CD14-positive monocyte (primary cell): ENCODE results near the gene XDH. TPM values are rescaled to one million over a fixed set of nuclear protein-coding genes. Genes with fewer than 3 reads are reported as not detected.

ENCODE experiments used
- DNase-seq, 3 donors: peaks; one replicate each; pipeline ENCODE4 v3.0.0-alpha.2; 2011 to 2022
- H2AFZ ChIP-seq: 2 replicates; pipeline ENCODE4 v1.6.0; 2012; ENCODE audit warnings: mild to moderate bottlenecking, low read depth, low read length, inconsistent platforms; ENCODE audit not compliant: insufficient read depth, poor library complexity, severe bottlenecking
- H3K27ac ChIP-seq, 2 donors: 1 replicate in 1 of 2; 2 replicates in 1 of 2; pipeline ENCODE4 v1.5.1; 2012 to 2013; ENCODE audit warnings: low read length in 2 of 2, control low read depth in 1 of 2, inconsistent platforms in 1 of 2, low read depth in 1 of 2, mild to moderate bottlenecking in 1 of 2
- H3K27me3 ChIP-seq, 2 donors: one replicate each; pipeline versions ENCODE4 v1.6.0 to v1.6.1; 2011 to 2013; ENCODE audit warnings: low read length in 2 of 2; ENCODE audit not compliant: control insufficient read depth in 2 of 2, insufficient read depth in 2 of 2
- H3K36me3 ChIP-seq, 2 donors: replicated peaks in 1 of 2; 1 replicate in 1 of 2; 2 replicates in 1 of 2; pipeline versions ENCODE4 v1.5.1 to v1.6.1; 2012 to 2013; ENCODE audit warnings: low read length in 2 of 2, control low read depth in 1 of 2, inconsistent platforms in 1 of 2, mild to moderate bottlenecking in 1 of 2; ENCODE audit not compliant: insufficient read depth in 2 of 2, control insufficient read depth in 1 of 2
- H3K4me1 ChIP-seq, 2 donors: 1 replicate in 1 of 2; 2 replicates in 1 of 2; pipeline versions ENCODE4 v1.5.1 to v1.6.1; 2012 to 2013; ENCODE audit warnings: low read length in 2 of 2, control low read depth in 1 of 2, inconsistent platforms in 1 of 2, mild to moderate bottlenecking in 1 of 2, moderate library complexity in 1 of 2; ENCODE audit not compliant: insufficient read depth in 2 of 2, control insufficient read depth in 1 of 2
- H3K4me2 ChIP-seq: replicated peaks from 2 replicates; pipeline ENCODE3; 2012; ENCODE audit warnings: low read length, moderate library complexity, mild to moderate bottlenecking; ENCODE audit not compliant: poor library complexity, severe bottlenecking; ENCODE audit errors: extremely low read depth
- H3K4me3 ChIP-seq, 3 experiments: fragments of 200-600 bp in 1 of 3; sonication (generic) in 1 of 3; replicated peaks in 1 of 3; 1 replicate in 2 of 3; 2 replicates in 1 of 3; pipeline ENCODE4 v1.5.1; 2011 to 2013; ENCODE audit warnings: low read length in 3 of 3, mild to moderate bottlenecking in 3 of 3, control low read depth in 2 of 3, low read depth in 2 of 3, inconsistent platforms in 1 of 3, moderate library complexity in 1 of 3
- H3K79me2 ChIP-seq: 2 replicates; pipeline ENCODE4 v1.6.0; 2012; ENCODE audit warnings: mild to moderate bottlenecking, control low read depth, inconsistent platforms, low read length, moderate library complexity; ENCODE audit not compliant: insufficient read depth
- H3K9ac ChIP-seq: 2 replicates; pipeline ENCODE4 v1.6.0; 2017; ENCODE audit warnings: low read length, mild to moderate bottlenecking; ENCODE audit not compliant: insufficient read depth, poor library complexity, severe bottlenecking
- H3K9me3 ChIP-seq, 2 donors: replicated peaks in 1 of 2; 1 replicate in 1 of 2; 2 replicates in 1 of 2; pipeline versions ENCODE4 v1.5.1 to v1.6.1; 2012 to 2013; ENCODE audit warnings: low read length in 2 of 2, control low read depth in 1 of 2; ENCODE audit not compliant: control insufficient read depth in 1 of 2, insufficient read depth in 1 of 2
- H4K20me1 ChIP-seq: 2 replicates; pipeline ENCODE4 v1.6.0; 2012; ENCODE audit warnings: mild to moderate bottlenecking, low read length, control low read depth, moderate library complexity; ENCODE audit not compliant: insufficient read depth
- H3K27ac Mint-ChIP-seq, 7 donors: one replicate each; pipeline ENCODE4 v1.8.0; 2020; ENCODE audit warnings: mild to moderate bottlenecking in 7 of 7, mixed read lengths in 7 of 7, moderate library complexity in 6 of 7, inconsistent platforms in 2 of 7
- H3K27me3 Mint-ChIP-seq, 3 donors: one replicate each; pipeline ENCODE4 v1.8.0; 2021 to 2022; ENCODE audit warnings: low read depth in 3 of 3, mild to moderate bottlenecking in 3 of 3, mixed read lengths in 3 of 3, moderate library complexity in 3 of 3, inconsistent platforms in 1 of 3
- H3K36me3 Mint-ChIP-seq, 2 donors: one replicate each; pipeline ENCODE4 v1.8.0; 2020; ENCODE audit warnings: mixed read lengths in 2 of 2, inconsistent platforms in 1 of 2, mild to moderate bottlenecking in 1 of 2
- H3K4me1 Mint-ChIP-seq: one replicate; pipeline ENCODE4 v1.8.0; 2020; ENCODE audit warnings: mild to moderate bottlenecking, mixed read lengths
- H3K4me3 Mint-ChIP-seq, 2 donors: one replicate each; pipeline ENCODE4 v1.8.0; 2020; ENCODE audit warnings: mild to moderate bottlenecking in 2 of 2, mixed read lengths in 2 of 2, moderate library complexity in 1 of 2
- H3K9me3 Mint-ChIP-seq, 7 donors: one replicate each; pipeline ENCODE4 v1.8.0; 2020 to 2022; ENCODE audit warnings: mixed read lengths in 7 of 7, mild to moderate bottlenecking in 6 of 7, moderate library complexity in 6 of 7, inconsistent platforms in 2 of 7
- WGBS: methylation state at CpG from one replicate; pipeline ENCODE4 v1.1.5; 2013; ENCODE audit warnings: missing lambda C conversion rate; ENCODE audit not compliant: insufficient coverage; 5-methylcytosine and 5-hydroxymethylcytosine counted together
- intact Hi-C, 2 donors: fragments of 100-400 bp; cut with micrococcal nuclease; formaldehyde crosslinking; loops; one replicate each; pipeline versions ENCODE4 v1.15.0 to v1.15.1; 2023
- polyA plus RNA-seq, 3 donors: library from polyadenylated mRNA; depleted of rRNA in 1 of 3; unstranded in 2 of 3; stranded (reverse) in 1 of 3; fragments of 300-500 nt in 2 of 3; fragments of >200 nt in 1 of 3; fragmentation: Illumina TruSeq in 2 of 3; gene quantifications; 1 replicate in 2 of 3; 2 replicates in 1 of 3; pipeline ENCODE4 v1.2.3, GENCODE V29; 2012 to 2021
- TF ChIP-seq, protein P1 (sequence below): fragments of 200-600 bp; IDR thresholded peaks from one replicate; pipeline ENCODE4 v1.8.0; 2022; ENCODE audit warnings: antibody characterized with exemption, mild to moderate bottlenecking

XDH gene
- polyA plus RNA-seq, 3 donors, result not detected

DNA sequence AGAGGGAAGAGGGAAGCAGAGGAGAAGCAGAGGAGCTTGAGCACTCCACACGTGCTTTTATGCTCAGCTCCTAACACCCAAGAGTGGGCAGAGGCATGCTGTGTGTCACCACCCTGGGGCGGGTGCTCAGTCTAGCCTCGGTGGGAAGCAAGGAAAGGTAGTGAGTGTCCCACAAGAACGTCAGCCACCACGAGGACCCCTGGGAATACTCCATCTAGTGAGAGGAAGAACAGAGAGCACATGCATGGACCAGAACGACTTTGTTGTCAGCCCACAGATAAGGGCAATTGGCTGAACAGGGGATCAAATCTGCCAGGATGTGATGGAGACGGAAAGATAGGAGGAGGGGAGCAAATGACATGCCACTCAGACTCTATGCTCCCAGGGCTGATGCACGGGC lies 83.4 kb downstream of the XDH start:
- TF ChIP-seq, protein P1, sequence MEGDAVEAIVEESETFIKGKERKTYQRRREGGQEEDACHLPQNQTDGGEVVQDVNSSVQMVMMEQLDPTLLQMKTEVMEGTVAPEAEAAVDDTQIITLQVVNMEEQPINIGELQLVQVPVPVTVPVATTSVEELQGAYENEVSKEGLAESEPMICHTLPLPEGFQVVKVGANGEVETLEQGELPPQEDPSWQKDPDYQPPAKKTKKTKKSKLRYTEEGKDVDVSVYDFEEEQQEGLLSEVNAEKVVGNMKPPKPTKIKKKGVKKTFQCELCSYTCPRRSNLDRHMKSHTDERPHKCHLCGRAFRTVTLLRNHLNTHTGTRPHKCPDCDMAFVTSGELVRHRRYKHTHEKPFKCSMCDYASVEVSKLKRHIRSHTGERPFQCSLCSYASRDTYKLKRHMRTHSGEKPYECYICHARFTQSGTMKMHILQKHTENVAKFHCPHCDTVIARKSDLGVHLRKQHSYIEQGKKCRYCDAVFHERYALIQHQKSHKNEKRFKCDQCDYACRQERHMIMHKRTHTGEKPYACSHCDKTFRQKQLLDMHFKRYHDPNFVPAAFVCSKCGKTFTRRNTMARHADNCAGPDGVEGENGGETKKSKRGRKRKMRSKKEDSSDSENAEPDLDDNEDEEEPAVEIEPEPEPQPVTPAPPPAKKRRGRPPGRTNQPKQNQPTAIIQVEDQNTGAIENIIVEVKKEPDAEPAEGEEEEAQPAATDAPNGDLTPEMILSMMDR, result no peak
- Mint-ChIP-seq H3K4me3 (no peak overlapping the region), H3K36me3 (no peaks in the 10 kb centered on the region), H3K27me3 (peaks cover 0 to 4% (median 1%) of the 10 kb centered on the region in 3 donors), H3K4me1 (peaks cover 9% of the 10 kb centered on the region), H3K9me3 (peaks cover 0 to under 1% (median 0%) of the 10 kb centered on the region in 7 donors), H3K27ac (no peak overlapping the region)
- 86% methylated on average over 4 of the region's 8 CpGs for WGBS
- Histone ChIP-seq H3K79me2 (no peaks in the 10 kb centered on the region), H3K4me1 (peaks cover 0 to 7% of the 10 kb centered on the region in 2 donors), H4K20me1 (no peaks in the 10 kb centered on the region), H3K4me2 (no peak overlapping the region), H3K27me3 (no peaks in the 10 kb centered on the region), H3K36me3 (no peaks in the 10 kb centered on the region), H2AFZ (no peak overlapping the region), H3K4me3 (no peak overlapping the region), H3K9ac (no peak overlapping the region), H3K9me3 (no peaks in the 10 kb centered on the region), H3K27ac (no peak overlapping the region)
- DNase-seq, result no peak
- intact Hi-C loops, result loop anchor here (5.0 kb wide), 2 partner anchors 109 to 619 kb away; no protein-coding TSS in a partner anchor

DNA sequence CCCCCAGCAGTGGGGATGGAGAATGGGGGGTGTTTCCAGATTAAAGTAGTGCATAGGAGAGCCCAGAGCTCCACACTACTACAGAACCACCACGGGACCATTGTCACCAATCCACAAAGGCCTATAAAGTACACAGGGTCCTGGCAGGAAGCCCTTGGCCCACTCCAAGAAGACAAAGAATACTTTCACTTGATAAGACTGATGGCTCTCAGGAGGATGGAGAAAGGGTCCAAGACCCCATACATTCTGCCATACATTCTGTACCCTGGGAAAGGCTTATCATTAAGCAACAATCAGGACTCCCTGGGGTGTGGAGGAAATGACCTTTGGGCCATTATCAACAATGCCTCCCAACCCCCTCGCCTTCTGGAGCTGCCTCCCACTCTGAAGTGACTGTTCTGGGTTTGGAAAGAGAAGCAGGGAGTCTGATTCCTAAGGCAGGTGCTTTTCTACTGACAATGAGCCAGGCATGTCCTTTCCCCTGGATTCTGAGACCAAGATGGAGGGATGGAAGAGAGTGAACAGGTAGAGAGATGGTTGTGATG lies 85.4 kb downstream of the XDH start:
- no peak for DNase-seq
- intact Hi-C loops, result no loop called here
- Mint-ChIP-seq H3K9me3 (no peaks in the 10 kb centered on the region), H3K4me1 (peaks cover 18% of the 10 kb centered on the region), H3K36me3 (no peaks in the 10 kb centered on the region), H3K4me3 (no peak overlapping the region), H3K27me3 (peaks cover 0 to 2% (median 1%) of the 10 kb centered on the region in 3 donors), H3K27ac (no peak overlapping the region)
- no peak overlapping the region for H3K9ac ChIP-seq
- no peak overlapping the region for H3K4me2 ChIP-seq
- H3K36me3 ChIP-seq, result no peaks in the 10 kb centered on the region
- no peak overlapping the region for H2AFZ ChIP-seq
- no peaks in the 10 kb centered on the region for H4K20me1 ChIP-seq
- no peak overlapping the region for H3K27ac ChIP-seq
- H3K4me3 ChIP-seq, result no peak overlapping the region
- WGBS, result no CpG with 5 or more reads among the region's 2 CpGs
- no peaks in the 10 kb centered on the region for H3K9me3 ChIP-seq
- peaks cover 5 to 8% of the 10 kb centered on the region in 2 donors for H3K4me1 ChIP-seq
- H3K79me2 ChIP-seq, result no peaks in the 10 kb centered on the region
- TF ChIP-seq, protein P1, result no peak
- no peaks in the 10 kb centered on the region for H3K27me3 ChIP-seq
